Activated CD4-positive, alpha-beta T cell treated with anti-CD3 and anti-CD28 coated beads, Interleukin-2, amount 10 ng/mL, durations not matched to agents 24 days and 14 days (primary cell): ENCODE results near the gene KRTAP5-9. TPM values are rescaled to one million over a fixed set of nuclear protein-coding genes. Genes with fewer than 3 reads are reported as not detected.
A peak's percentile ranks its signal among the peaks of the same experiment; 100 is the strongest.

ENCODE experiments used
- DNase-seq: peaks from one replicate; pipeline ENCODE4 v3.0.0; 2022
- H3K27ac Mint-ChIP-seq: one replicate; pipeline ENCODE4 v1.8.0; 2022; ENCODE audit warnings: mild to moderate bottlenecking, mixed read lengths
- H3K27me3 Mint-ChIP-seq: one replicate; pipeline ENCODE4 v1.8.0; 2022; ENCODE audit warnings: mixed read lengths
- H3K36me3 Mint-ChIP-seq: one replicate; pipeline ENCODE4 v1.8.0; 2022; ENCODE audit warnings: low read depth, mild to moderate bottlenecking, mixed read lengths
- H3K4me1 Mint-ChIP-seq: one replicate; pipeline ENCODE4 v1.8.0; 2021; ENCODE audit warnings: mixed read lengths
- H3K4me3 Mint-ChIP-seq: one replicate; pipeline ENCODE4 v1.8.0; 2022; ENCODE audit warnings: mild to moderate bottlenecking, moderate library complexity, mixed read lengths
- H3K9me3 Mint-ChIP-seq: one replicate; pipeline ENCODE4 v1.8.0; 2021; ENCODE audit warnings: mixed read lengths
- intact Hi-C: fragments of 100-400 bp; cut with micrococcal nuclease; formaldehyde crosslinking; loops from one replicate; pipeline ENCODE4 v1.15.1; 2023
- total RNA-seq: library from RNA; stranded (reverse); gene quantifications from 2 replicates; pipeline ENCODE4 v1.2.3, GENCODE V29; 2022

KRTAP5-9 gene
- total RNA-seq = not detected in 2 replicates

DNA sequence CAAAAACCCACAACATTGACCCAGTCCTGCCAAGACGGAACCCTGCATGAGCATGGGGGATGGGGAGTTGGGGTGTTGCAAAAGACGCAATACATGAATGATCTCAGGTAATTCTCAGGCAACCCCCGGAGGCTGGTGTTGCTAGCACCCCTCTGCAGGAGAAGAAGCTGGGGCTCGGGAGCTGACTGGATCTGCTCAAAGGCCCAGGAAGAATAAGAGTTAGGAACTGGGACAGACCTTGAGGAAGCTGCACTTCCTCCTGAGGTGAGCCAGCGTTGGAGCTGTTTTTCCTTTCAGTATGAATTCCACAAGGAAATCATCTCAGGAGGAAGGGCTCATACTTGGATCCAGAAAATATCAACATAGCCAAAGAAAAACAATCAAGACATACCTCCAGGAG lies at the start of gene KRTAP5-9:
Gene KRTAP5-9, plus strand, starts transcription at position 301 of the 400 bp plus-strand sequence. CDS start 238 bp downstream, outside the sequence.
- Mint-ChIP-seq H3K4me1 (no peaks in the 10 kb centered on the region), H3K9me3 (peaks cover 3% of the 10 kb centered on the region), H3K27me3 (peaks cover 14% of the 10 kb centered on the region), H3K27ac (no peak within 1 kb of the TSS), H3K4me3 (no peak within 1 kb of the TSS), H3K36me3 (no peaks in the 10 kb centered on the region)
- no peak for DNase-seq
- intact Hi-C loops = no loop called here

- H3K4me1 Mint-ChIP-seq = peaks cover 6% of the 10 kb centered on the region
- H3K36me3 Mint-ChIP-seq = peaks cover 77% of the 10 kb centered on the region
- no peak for DNase-seq
- H3K27ac Mint-ChIP-seq = peak overlapping the region; percentile 84
- intact Hi-C loops = no loop called here
- H3K27me3 Mint-ChIP-seq = no peaks in the 10 kb centered on the region
- no peaks in the 10 kb centered on the region for H3K9me3 Mint-ChIP-seq
- peak overlapping the region; percentile 30 for H3K4me3 Mint-ChIP-seq
Observed at GRCh38 chr11:71499125-71499524, 49.1 kb upstream of the KRTAP5-9 start.

DNA sequence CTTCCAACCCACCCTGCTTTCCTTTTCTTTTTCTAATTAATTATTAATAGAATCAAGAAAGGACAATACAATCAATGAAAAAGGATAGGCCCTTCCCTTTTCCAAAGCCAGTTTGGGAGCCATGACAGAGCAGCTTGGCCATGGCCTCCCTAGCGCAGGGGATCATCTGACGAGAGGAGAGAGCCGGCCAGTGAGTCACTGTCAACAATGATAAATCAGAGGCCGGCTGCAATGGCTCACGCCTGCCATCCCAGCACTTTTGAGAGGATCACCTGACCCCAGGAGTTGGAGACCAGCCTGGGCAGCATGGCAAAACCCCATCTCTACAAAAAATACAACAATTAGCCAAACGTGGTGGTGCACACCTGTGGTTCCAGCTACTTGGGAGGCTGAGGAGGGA lies 48.7 kb upstream of the KRTAP5-9 start:
- DNase-seq = no peak
- Mint-ChIP-seq H3K9me3 (no peaks in the 10 kb centered on the region), H3K27me3 (no peaks in the 10 kb centered on the region), H3K27ac (no peak overlapping the region), H3K36me3 (peaks cover 74% of the 10 kb centered on the region), H3K4me3 (no peak overlapping the region), H3K4me1 (peaks cover 7% of the 10 kb centered on the region)
- intact Hi-C loops = no loop called here

DNA sequence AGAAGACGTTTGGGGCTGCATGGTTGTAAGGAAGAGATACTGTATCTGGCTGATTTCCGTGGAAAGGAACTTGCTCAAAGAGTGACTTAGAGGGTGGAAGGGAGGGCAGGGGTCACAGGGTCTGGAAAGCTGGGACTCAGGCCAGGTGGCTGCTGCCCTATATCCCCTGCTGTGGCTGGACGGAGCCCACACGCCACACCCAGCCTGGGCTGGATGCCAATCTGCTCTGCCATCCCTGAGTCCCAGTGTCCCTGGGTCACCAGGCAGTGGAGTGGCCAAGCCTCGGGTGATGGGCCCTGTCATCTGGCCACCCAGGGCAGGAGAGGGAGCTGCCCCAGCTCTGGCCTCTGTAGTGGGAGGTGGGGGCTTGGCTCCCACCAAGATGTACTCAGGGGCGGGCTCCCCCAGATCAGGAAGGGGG lies 47.6 kb upstream of the KRTAP5-9 start:
- Mint-ChIP-seq H3K27me3 (no peaks in the 10 kb centered on the region), H3K9me3 (no peaks in the 10 kb centered on the region), H3K4me1 (peaks cover 8% of the 10 kb centered on the region), H3K27ac (no peak overlapping the region), H3K4me3 (no peak overlapping the region), H3K36me3 (peaks cover 73% of the 10 kb centered on the region)
- no peak for DNase-seq
- intact Hi-C loops = no loop called here

GRCh38 chr11:71501071-71501985 lies 46.9 kb upstream of the KRTAP5-9 start:
- peaks cover 8% of the 10 kb centered on the region for H3K4me1 Mint-ChIP-seq
- no peaks in the 10 kb centered on the region for H3K9me3 Mint-ChIP-seq
- intact Hi-C loops = no loop called here
- H3K27me3 Mint-ChIP-seq = no peaks in the 10 kb centered on the region
- H3K4me3 Mint-ChIP-seq = no peak overlapping the region
- peaks cover 73% of the 10 kb centered on the region for H3K36me3 Mint-ChIP-seq
- no peak for DNase-seq
- no peak overlapping the region for H3K27ac Mint-ChIP-seq

GRCh38 chr11:71502026-71502425 lies 46.2 kb upstream of the KRTAP5-9 start:
- no peak for DNase-seq
- Mint-ChIP-seq H3K4me3 (no peak overlapping the region), H3K27ac (no peak overlapping the region), H3K36me3 (peaks cover 70% of the 10 kb centered on the region), H3K9me3 (peaks cover 5% of the 10 kb centered on the region), H3K4me1 (peaks cover 8% of the 10 kb centered on the region), H3K27me3 (no peaks in the 10 kb centered on the region)
- intact Hi-C loops = no loop called here

GRCh38 chr11:71502871-71503435 lies 45.3 kb upstream of the KRTAP5-9 start:
- Mint-ChIP-seq H3K9me3 (peaks cover 7% of the 10 kb centered on the region), H3K36me3 (peaks cover 66% of the 10 kb centered on the region), H3K27ac (no peak overlapping the region), H3K4me1 (peaks cover 8% of the 10 kb centered on the region), H3K4me3 (no peak overlapping the region), H3K27me3 (no peaks in the 10 kb centered on the region)
- intact Hi-C loops = no loop called here
- no peak for DNase-seq

DNA sequence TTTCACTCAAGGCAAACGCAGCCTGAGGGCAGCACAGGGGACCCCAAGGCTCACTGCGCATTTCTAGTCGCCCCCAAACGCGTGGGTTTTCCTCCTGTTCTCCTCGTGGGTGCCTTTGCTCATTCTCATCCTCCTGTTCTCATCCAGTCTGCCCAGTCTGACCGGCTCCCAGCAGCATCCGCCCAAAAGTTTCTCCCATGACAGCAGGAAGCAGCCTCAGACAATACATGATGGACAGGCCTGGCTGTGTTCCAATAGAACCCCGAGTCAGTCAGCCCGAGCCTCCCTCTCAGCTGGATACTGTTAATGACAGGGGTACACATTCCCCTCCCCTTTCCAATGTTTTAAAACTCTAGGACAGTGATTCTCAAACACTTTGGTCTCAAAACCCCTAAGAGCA lies 43.7 kb upstream of the KRTAP5-9 start:
- Mint-ChIP-seq H3K4me3 (no peak overlapping the region), H3K4me1 (peaks cover 1% of the 10 kb centered on the region), H3K27ac (no peak overlapping the region), H3K27me3 (no peaks in the 10 kb centered on the region), H3K9me3 (peaks cover 19% of the 10 kb centered on the region), H3K36me3 (peaks cover 52% of the 10 kb centered on the region)
- no peak for DNase-seq
- intact Hi-C loops = no loop called here

GRCh38 chr11:71505001-71505400 lies 43.2 kb upstream of the KRTAP5-9 start:
- no peak for DNase-seq
- Mint-ChIP-seq H3K4me1 (peaks cover 1% of the 10 kb centered on the region), H3K36me3 (peaks cover 53% of the 10 kb centered on the region), H3K27me3 (no peaks in the 10 kb centered on the region), H3K9me3 (peaks cover 23% of the 10 kb centered on the region), H3K27ac (no peak overlapping the region), H3K4me3 (no peak overlapping the region)
- intact Hi-C loops = no loop called here

DNA sequence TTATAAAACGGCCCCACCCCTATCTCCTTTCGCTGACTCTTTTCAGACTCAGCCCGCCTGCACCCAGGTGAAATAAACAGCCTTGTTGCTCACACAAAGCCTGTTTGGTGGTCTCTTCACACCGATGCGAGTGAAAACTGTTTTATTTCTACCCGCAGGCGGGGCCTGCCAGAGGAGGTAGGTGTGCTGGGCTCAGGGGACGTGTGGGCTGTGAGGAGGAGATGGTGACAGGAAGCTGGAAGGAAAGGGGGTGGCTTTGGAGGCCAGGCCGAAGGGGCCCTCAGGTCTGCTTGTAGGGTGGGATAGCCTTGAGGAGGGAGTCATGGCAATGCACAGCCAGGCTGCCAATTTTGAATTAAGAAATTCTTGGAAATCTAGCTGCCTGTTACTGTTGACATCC lies 42.4 kb upstream of the KRTAP5-9 start:
- intact Hi-C loops = no loop called here
- Mint-ChIP-seq H3K4me3 (no peak overlapping the region), H3K27ac (no peak overlapping the region), H3K4me1 (peaks cover 1% of the 10 kb centered on the region), H3K27me3 (no peaks in the 10 kb centered on the region), H3K36me3 (peaks cover 45% of the 10 kb centered on the region), H3K9me3 (peaks cover 28% of the 10 kb centered on the region)
- no peak for DNase-seq

- Mint-ChIP-seq H3K4me1 (peaks cover 1% of the 10 kb centered on the region), H3K27me3 (no peaks in the 10 kb centered on the region), H3K4me3 (no peak overlapping the region), H3K27ac (no peak overlapping the region), H3K9me3 (peaks cover 32% of the 10 kb centered on the region), H3K36me3 (peaks cover 36% of the 10 kb centered on the region)
- DNase-seq = no peak
- intact Hi-C loops = no loop called here
Observed at GRCh38 chr11:71507102-71507501, 41.1 kb upstream of the KRTAP5-9 start.

- intact Hi-C loops = no loop called here
- Mint-ChIP-seq H3K36me3 (no peaks in the 10 kb centered on the region), H3K27me3 (no peaks in the 10 kb centered on the region), H3K9me3 (peaks cover 8% of the 10 kb centered on the region), H3K4me1 (no peaks in the 10 kb centered on the region), H3K4me3 (no peak overlapping the region), H3K27ac (no peak overlapping the region)
- no peak for DNase-seq
Observed at GRCh38 chr11:71518506-71519471, 29.4 kb upstream of the KRTAP5-9 start.

GRCh38 chr11:71519546-71519945 lies 28.7 kb upstream of the KRTAP5-9 start:
- no peak overlapping the region for H3K27ac Mint-ChIP-seq
- no peak overlapping the region for H3K4me3 Mint-ChIP-seq
- H3K4me1 Mint-ChIP-seq = no peaks in the 10 kb centered on the region
- H3K9me3 Mint-ChIP-seq = peaks cover 8% of the 10 kb centered on the region
- H3K27me3 Mint-ChIP-seq = no peaks in the 10 kb centered on the region
- intact Hi-C loops = no loop called here
- H3K36me3 Mint-ChIP-seq = no peaks in the 10 kb centered on the region
- DNase-seq = no peak
